Measurements from ENCODE around the gene RNF43. TPM values are rescaled to one million over a fixed set of nuclear protein-coding genes. Genes with fewer than 3 reads are reported as not detected.

RNF43 gene
- total RNA-seq, 1 experiment from 2014 or later: 0.42 TPM

- no peak overlapping the region for H3K27ac ChIP-seq (ENCODE audit: insufficient read length, low read depth, low read length)
- no peak overlapping the region for H2BK120ac ChIP-seq (ENCODE audit: low read depth, low read length, poor library complexity, severe bottlenecking)
- no peaks in the 10 kb centered on the region for H3K79me1 ChIP-seq (ENCODE audit: insufficient read depth, low read depth, low read length, poor library complexity, severe bottlenecking)
- Mint-ChIP-seq H3K27ac (no peak overlapping the region), H3K36me3 (ENCODE audit: insufficient read depth in 1 of 3, low read depth in 3 of 3) (no peaks in the 10 kb centered on the region), H3K27me3 (ENCODE audit: low read depth) (peaks cover 2% of the 10 kb centered on the region), H3K4me3 (no peak overlapping the region), H3K4me1 (no peaks in the 10 kb centered on the region), H3K9me3 (no peaks in the 10 kb centered on the region)
- H3K4me1 ChIP-seq (ENCODE audit: insufficient read depth, low read length): no peaks in the 10 kb centered on the region
- H3T11ph ChIP-seq (ENCODE audit: low read length): no peak overlapping the region
- no peak overlapping the region for H2BK20ac ChIP-seq (ENCODE audit: low read depth, low read length, poor library complexity, severe bottlenecking)
- no peak overlapping the region for H3K23ac ChIP-seq (ENCODE audit: insufficient read length, low read depth, low read length)
- no CpG with 5 or more reads among the region's 5 CpGs for WGBS (ENCODE audit: extremely low coverage, insufficient read length, low lambda C conversion rate)
- no peak overlapping the region for H3K56ac ChIP-seq (ENCODE audit: insufficient read length, low read depth, low read length)
- no peaks in the 10 kb centered on the region for H3K79me2 ChIP-seq (ENCODE audit: insufficient read depth, low read length)
- H3K9me3 ChIP-seq (ENCODE audit: control insufficient read depth, low read depth, low read length): no peaks in the 10 kb centered on the region
- no peaks in the 10 kb centered on the region for H4K20me1 ChIP-seq (ENCODE audit: control insufficient read depth, insufficient read depth, insufficient read length)
- H4K5ac ChIP-seq (ENCODE audit: insufficient read length, low read depth, low read length): no peak overlapping the region
- no peak overlapping the region for H2AFZ ChIP-seq (ENCODE audit: low read length)
- H3K9ac ChIP-seq (ENCODE audit: extremely low read depth, insufficient read length, low read length): no peak overlapping the region
- no peak overlapping the region for H4K91ac ChIP-seq (ENCODE audit: insufficient read length, low read depth, low read length)
- no peak overlapping the region for H2AK5ac ChIP-seq (ENCODE audit: insufficient read length, low read length)
- H2BK12ac ChIP-seq (ENCODE audit: insufficient read length, low read depth, low read length): no peak overlapping the region
- DNase-seq: no peak
- H3K4me2 ChIP-seq (ENCODE audit: insufficient read depth, insufficient read length, low read length): no peak overlapping the region
- no peak for TF ChIP-seq CTCF (conservative IDR thresholded peaks at IDR 0.05)
- no peak overlapping the region for H3K18ac ChIP-seq (ENCODE audit: insufficient read length, low read depth, low read length)
- H3K23me2 ChIP-seq (ENCODE audit: insufficient read length, low read depth, low read length, poor library complexity, severe bottlenecking): no peaks in the 10 kb centered on the region
- no peak overlapping the region for H3K4ac ChIP-seq (ENCODE audit: low read depth, low read length)
- H2BK5ac ChIP-seq (ENCODE audit: insufficient read length, low read length): no peak overlapping the region
- H2BK15ac ChIP-seq (ENCODE audit: low read depth, low read length): no peak overlapping the region
- no peak overlapping the region for H4K8ac ChIP-seq (replicated peaks; ENCODE audit: insufficient read length, low read depth, low read length)
- H3K14ac ChIP-seq (ENCODE audit: insufficient read depth, low read length): no peak overlapping the region
- no peaks in the 10 kb centered on the region for H3K27me3 ChIP-seq (ENCODE audit: insufficient read depth, low read length)
Measured at GRCh38 chr17:58436805-58437239, 19.5 kb upstream of the RNF43 start.
